HCT116 (cell line): ENCODE results near the gene SH3RF2. TPM values are rescaled to one million over a fixed set of nuclear protein-coding genes. Genes with fewer than 3 reads are reported as not detected.

Experiments used
- ATAC-seq: fragments of 200-7000 bp; cut with Tn5 transposase; 2 replicates; pipeline ENCODE4 v1.9.1; 2020; ENCODE audit warnings: mild to moderate bottlenecking, moderate library complexity
- BruUV-seq: library from RNA; stranded (reverse); fragments of 400-500 nt; replicated peaks from 2 replicates; lab custom pipeline; 2021; lab: Mats Ljungman, UMichigan
- CTCF ChIA-PET: fragments of 300-600 bp; sonication (Branson Sonifier 250); formaldehyde crosslinking; loops from one replicate; lab custom pipeline; 2021; ENCODE audit warnings: antibody characterized with exemption; lab: Charles Lee
- POLR2A ChIA-PET: fragments of 300-600, 350-600 bp; sonication (Branson Sonifier 250); formaldehyde crosslinking; loops from one replicate; lab custom pipeline; 2021; ENCODE audit warnings: antibody characterized with exemption; lab: Charles Lee
- RAD21 ChIA-PET, 2 experiments: fragments of 300-600 bp; sonication (Branson Sonifier 250); formaldehyde crosslinking; loops; one replicate each; lab custom pipeline; 2023; ENCODE audit warnings: low total read pairs in 2 of 2; ENCODE audit not compliant: uncharacterized antibody in 2 of 2, unreplicated experiment in 2 of 2, low non-redundant PET in 1 of 2; lab: Charles Lee
- DNase-seq: peaks from one replicate; pipeline ENCODE4 v3.0.0-alpha.2; 2010; ENCODE audit warnings: low read depth, low spot score
- H2AFZ ChIP-seq: fragments of 200-600 bp; shearing (Covaris generic), sonication (generic); 2 replicates; pipeline ENCODE4 v1.6.1; 2017; ENCODE audit warnings: low read depth, mixed run types, mixed read lengths, antibody characterized with exemption, low read length; ENCODE audit not compliant: poor library complexity, severe bottlenecking
- H3K27ac ChIP-seq: 2 replicates; pipeline ENCODE4 v1.5.1; 2012; ENCODE audit warnings: low read depth, low read length
- H3K27me3 ChIP-seq: fragments of 200-600 bp; sonication (generic); 2 replicates; pipeline ENCODE4 v1.6.1; 2016; ENCODE audit warnings: mixed run types, low read length, mixed read lengths; ENCODE audit not compliant: insufficient read depth
- H3K36me3 ChIP-seq, 2 experiments: fragments of 200-500 bp in 1 of 2; fragments of 200-600 bp in 1 of 2; sonication (Bioruptor generic) in 1 of 2; sonication (generic) in 1 of 2; 2 replicates each; pipeline versions ENCODE4 v1.5.1 to v1.6.1; 2014 to 2016; ENCODE audit warnings: low read length in 2 of 2, inconsistent platforms in 1 of 2, mixed read lengths in 1 of 2, mixed run types in 1 of 2; ENCODE audit not compliant: insufficient read depth in 2 of 2, control insufficient read depth in 1 of 2
- H3K4me1 ChIP-seq, 2 experiments: fragments of 200-600 bp in 1 of 2; sonication (generic) in 1 of 2; 2 replicates each; pipeline versions ENCODE4 v1.5.1 to v1.6.1; 2012 to 2017; ENCODE audit warnings: low read length in 2 of 2, inconsistent platforms in 1 of 2, mild to moderate bottlenecking in 1 of 2, mixed read lengths in 1 of 2, mixed run types in 1 of 2, moderate library complexity in 1 of 2; ENCODE audit not compliant: insufficient read depth in 2 of 2, control insufficient read depth in 1 of 2
- H3K4me2 ChIP-seq: fragments of 200-600 bp; sonication (generic); 2 replicates; pipeline ENCODE4 v1.6.1; 2017; ENCODE audit warnings: mixed run types, low read length, mixed read lengths
- H3K4me3 ChIP-seq, 2 experiments: fragments of 200-600 bp in 1 of 2; sonication (generic) in 1 of 2; replicated peaks in 1 of 2; 2 replicates each; pipeline ENCODE4 v1.5.1; 2011 to 2016; ENCODE audit warnings: low read length in 2 of 2, control low read depth in 1 of 2, low read depth in 1 of 2, mild to moderate bottlenecking in 1 of 2, mixed read lengths in 1 of 2, mixed run types in 1 of 2
- H3K79me2 ChIP-seq: fragments of 200-600 bp; sonication (generic); 2 replicates; pipeline ENCODE4 v1.6.1; 2017; ENCODE audit warnings: mild to moderate bottlenecking, mixed run types, low read length, moderate library complexity, mixed read lengths; ENCODE audit not compliant: insufficient read depth
- H3K9ac ChIP-seq: fragments of 200-600 bp; sonication (generic); 2 replicates; pipeline ENCODE4 v1.6.1; 2016; ENCODE audit warnings: low read length, mixed read lengths
- H3K9me2 ChIP-seq: fragments of 200-600 bp; sonication (generic), shearing (Covaris generic); 2 replicates; pipeline ENCODE4 v1.6.1; 2017; ENCODE audit warnings: mixed run types, mild to moderate bottlenecking, moderate library complexity; ENCODE audit not compliant: insufficient read depth
- H3K9me3 ChIP-seq, 2 experiments: fragments of 200-500 bp in 1 of 2; fragments of 200-600 bp in 1 of 2; sonication (Bioruptor generic) in 1 of 2; sonication (generic) in 1 of 2; 2 replicates each; pipeline ENCODE4 v1.6.1; 2014 to 2017; ENCODE audit warnings: low read length in 2 of 2, mixed read lengths in 2 of 2, inconsistent platforms in 1 of 2, low read depth in 1 of 2, mild to moderate bottlenecking in 1 of 2, mixed run types in 1 of 2, moderate library complexity in 1 of 2; ENCODE audit not compliant: control insufficient read depth in 1 of 2, insufficient read depth in 1 of 2
- H4K20me1 ChIP-seq: fragments of 200-600 bp; sonication (generic), shearing (Covaris generic); 2 replicates; pipeline ENCODE4 v1.6.1; 2017; ENCODE audit warnings: mixed run types, mild to moderate bottlenecking, moderate library complexity; ENCODE audit not compliant: insufficient read depth
- CBX3 ChIP-seq: IDR thresholded peaks from 2 replicates; pipeline ENCODE4 v1.6.1; 2012; ENCODE audit warnings: low read depth
- CEBPB ChIP-seq: IDR thresholded peaks from 2 replicates; pipeline ENCODE4 v1.6.1; 2012; ENCODE audit warnings: low read depth
- EGR1 ChIP-seq: IDR thresholded peaks from 2 replicates; pipeline ENCODE4 v1.6.1; 2012; ENCODE audit warnings: low read depth
- EZH2 ChIP-seq: fragments of 200-600 bp; sonication (generic); IDR thresholded peaks from 2 replicates; pipeline ENCODE4 v1.6.1; 2017; ENCODE audit warnings: antibody characterized with exemption, mixed run types
- EZH2phosphoT487 ChIP-seq: fragments of 200-600 bp; IDR thresholded peaks from 2 replicates; pipeline ENCODE4 v1.6.1; 2018; ENCODE audit warnings: antibody characterized with exemption, borderline replicate concordance
- FOSL1 ChIP-seq: IDR thresholded peaks from 2 replicates; pipeline ENCODE4 v1.6.1; 2012; ENCODE audit warnings: low read depth
- POLR2A ChIP-seq: IDR thresholded peaks from 2 replicates; pipeline ENCODE4 v1.7.0; 2011; ENCODE audit warnings: borderline replicate concordance; ENCODE audit not compliant: insufficient read depth, insufficient read length; ENCODE audit errors: extremely low read depth
- SIN3A ChIP-seq: IDR thresholded peaks from 2 replicates; pipeline ENCODE4 v1.6.1; 2012; ENCODE audit warnings: low read depth
- SP1 ChIP-seq: IDR thresholded peaks from 2 replicates; pipeline ENCODE4 v1.6.1; 2012; ENCODE audit warnings: low read depth
- intact Hi-C: fragments of 100-400 bp; cut with micrococcal nuclease; formaldehyde crosslinking; loops from 2 replicates; pipeline ENCODE4 v1.10.0; 2022
- total RNA-seq: library from RNA; stranded (reverse); gene quantifications from one replicate; pipeline ENCODE4 v1.2.1, GENCODE V29; 2021; ENCODE audit not compliant: unreplicated experiment
- TF ChIP-seq, protein P1 (sequence below), 3 experiments: fragments of 200-600 bp in 1 of 3; sonication (generic) in 1 of 3; IDR thresholded peaks in 2 of 3; conservative IDR thresholded peaks in 1 of 3; 2 replicates each; pipeline ENCODE4 v1.5.1; 2012 to 2017; ENCODE audit warnings: low read depth in 2 of 3, low read length in 2 of 3, antibody characterized with exemption in 1 of 3, borderline replicate concordance in 1 of 3, control low read depth in 1 of 3, mild to moderate bottlenecking in 1 of 3, mixed read lengths in 1 of 3, mixed run types in 1 of 3, moderate library complexity in 1 of 3; ENCODE audit not compliant: insufficient read depth in 1 of 3
- TF ChIP-seq, protein P2 (sequence below): IDR thresholded peaks from 2 replicates; pipeline ENCODE4 v1.6.1; 2011; ENCODE audit warnings: mild to moderate bottlenecking, low read length, moderate library complexity; ENCODE audit not compliant: insufficient replicate concordance; ENCODE audit errors: extremely low read depth
- TF ChIP-seq, protein P3 (sequence below): IDR thresholded peaks from 2 replicates; pipeline ENCODE4 v1.6.1; 2012; ENCODE audit warnings: low read depth

The SH3RF2 gene
- total RNA-seq, 1 experiment from 2014 or later = 14.3 TPM

- H3K27ac ChIP-seq = no peak overlapping the region
- H3K79me2 ChIP-seq = peaks cover 60% of the 10 kb centered on the region
- no peak for TF ChIP-seq POLR2A
- no peaks in the 10 kb centered on the region for H3K36me3 ChIP-seq
- ChIA-PET POLR2A (interaction anchor here (1.0 kb wide), 1 partner anchor 34 kb away, joined by 4 read pairs; no protein-coding TSS in a partner anchor), RAD21 (no interaction called here), CTCF (no interaction called here)
- H4K20me1 ChIP-seq = no peaks in the 10 kb centered on the region
- no peak overlapping the region for H2AFZ ChIP-seq
- DNase-seq (no peak), ATAC-seq (no peak)
- H3K4me3 ChIP-seq = no peak overlapping the region
- intact Hi-C loops = no loop called here
- H3K9me2 ChIP-seq = no peaks in the 10 kb centered on the region
- no peaks in the 10 kb centered on the region for H3K27me3 ChIP-seq
- no TSS peak for BruUV-seq
- H3K9me3 ChIP-seq = no peaks in the 10 kb centered on the region
- peaks cover 60 to 98% of the 10 kb centered on the region in 2 experiments for H3K4me1 ChIP-seq
- H3K4me2 ChIP-seq = peak overlapping the region; percentile 84
- H3K9ac ChIP-seq = no peak overlapping the region
These were observed 4.7 kb downstream of the SH3RF2 start for GRCh38 chr5:145941096-145941447.

- H3K9me3 ChIP-seq = no peaks in the 10 kb centered on the region
- CTCF ChIA-PET = no interaction called here
- H3K27ac ChIP-seq = no peak overlapping the region
- H3K4me1 ChIP-seq = peaks cover 64 to 98% of the 10 kb centered on the region in 2 experiments
- RAD21 ChIA-PET = no interaction called here
- H3K36me3 ChIP-seq = no peaks in the 10 kb centered on the region
- POLR2A ChIA-PET = interaction anchor here (1.0 kb wide), 1 partner anchor 33 kb away, joined by 4 read pairs; no protein-coding TSS in a partner anchor
- H4K20me1 ChIP-seq = no peaks in the 10 kb centered on the region
- no peak overlapping the region for H3K4me3 ChIP-seq
- DNase-seq (peak; percentile 39), ATAC-seq (peak; percentile 19)
- H2AFZ ChIP-seq = no peak overlapping the region
- H3K9me2 ChIP-seq = no peaks in the 10 kb centered on the region
- H3K4me2 ChIP-seq = peak overlapping the region; percentile 84
- H3K27me3 ChIP-seq = no peaks in the 10 kb centered on the region
- intact Hi-C loops = no loop called here
- H3K9ac ChIP-seq = no peak overlapping the region
- peaks cover 60% of the 10 kb centered on the region for H3K79me2 ChIP-seq
- no TSS peak for BruUV-seq
- TF ChIP-seq, protein P1, sequence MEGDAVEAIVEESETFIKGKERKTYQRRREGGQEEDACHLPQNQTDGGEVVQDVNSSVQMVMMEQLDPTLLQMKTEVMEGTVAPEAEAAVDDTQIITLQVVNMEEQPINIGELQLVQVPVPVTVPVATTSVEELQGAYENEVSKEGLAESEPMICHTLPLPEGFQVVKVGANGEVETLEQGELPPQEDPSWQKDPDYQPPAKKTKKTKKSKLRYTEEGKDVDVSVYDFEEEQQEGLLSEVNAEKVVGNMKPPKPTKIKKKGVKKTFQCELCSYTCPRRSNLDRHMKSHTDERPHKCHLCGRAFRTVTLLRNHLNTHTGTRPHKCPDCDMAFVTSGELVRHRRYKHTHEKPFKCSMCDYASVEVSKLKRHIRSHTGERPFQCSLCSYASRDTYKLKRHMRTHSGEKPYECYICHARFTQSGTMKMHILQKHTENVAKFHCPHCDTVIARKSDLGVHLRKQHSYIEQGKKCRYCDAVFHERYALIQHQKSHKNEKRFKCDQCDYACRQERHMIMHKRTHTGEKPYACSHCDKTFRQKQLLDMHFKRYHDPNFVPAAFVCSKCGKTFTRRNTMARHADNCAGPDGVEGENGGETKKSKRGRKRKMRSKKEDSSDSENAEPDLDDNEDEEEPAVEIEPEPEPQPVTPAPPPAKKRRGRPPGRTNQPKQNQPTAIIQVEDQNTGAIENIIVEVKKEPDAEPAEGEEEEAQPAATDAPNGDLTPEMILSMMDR (IDR thresholded peaks at IDR 0.05 in 2 of 3, conservative IDR thresholded peaks at IDR 0.05 in 1 of 3; ENCODE audit: borderline replicate concordance in 1 of 3, insufficient read depth in 1 of 3, low read depth in 2 of 3, low read length in 2 of 3) = no peak
- TF ChIP-seq, protein P2, sequence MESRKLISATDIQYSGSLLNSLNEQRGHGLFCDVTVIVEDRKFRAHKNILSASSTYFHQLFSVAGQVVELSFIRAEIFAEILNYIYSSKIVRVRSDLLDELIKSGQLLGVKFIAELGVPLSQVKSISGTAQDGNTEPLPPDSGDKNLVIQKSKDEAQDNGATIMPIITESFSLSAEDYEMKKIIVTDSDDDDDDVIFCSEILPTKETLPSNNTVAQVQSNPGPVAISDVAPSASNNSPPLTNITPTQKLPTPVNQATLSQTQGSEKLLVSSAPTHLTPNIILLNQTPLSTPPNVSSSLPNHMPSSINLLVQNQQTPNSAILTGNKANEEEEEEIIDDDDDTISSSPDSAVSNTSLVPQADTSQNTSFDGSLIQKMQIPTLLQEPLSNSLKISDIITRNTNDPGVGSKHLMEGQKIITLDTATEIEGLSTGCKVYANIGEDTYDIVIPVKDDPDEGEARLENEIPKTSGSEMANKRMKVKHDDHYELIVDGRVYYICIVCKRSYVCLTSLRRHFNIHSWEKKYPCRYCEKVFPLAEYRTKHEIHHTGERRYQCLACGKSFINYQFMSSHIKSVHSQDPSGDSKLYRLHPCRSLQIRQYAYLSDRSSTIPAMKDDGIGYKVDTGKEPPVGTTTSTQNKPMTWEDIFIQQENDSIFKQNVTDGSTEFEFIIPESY = no peak
- TF ChIP-seq, protein P3, sequence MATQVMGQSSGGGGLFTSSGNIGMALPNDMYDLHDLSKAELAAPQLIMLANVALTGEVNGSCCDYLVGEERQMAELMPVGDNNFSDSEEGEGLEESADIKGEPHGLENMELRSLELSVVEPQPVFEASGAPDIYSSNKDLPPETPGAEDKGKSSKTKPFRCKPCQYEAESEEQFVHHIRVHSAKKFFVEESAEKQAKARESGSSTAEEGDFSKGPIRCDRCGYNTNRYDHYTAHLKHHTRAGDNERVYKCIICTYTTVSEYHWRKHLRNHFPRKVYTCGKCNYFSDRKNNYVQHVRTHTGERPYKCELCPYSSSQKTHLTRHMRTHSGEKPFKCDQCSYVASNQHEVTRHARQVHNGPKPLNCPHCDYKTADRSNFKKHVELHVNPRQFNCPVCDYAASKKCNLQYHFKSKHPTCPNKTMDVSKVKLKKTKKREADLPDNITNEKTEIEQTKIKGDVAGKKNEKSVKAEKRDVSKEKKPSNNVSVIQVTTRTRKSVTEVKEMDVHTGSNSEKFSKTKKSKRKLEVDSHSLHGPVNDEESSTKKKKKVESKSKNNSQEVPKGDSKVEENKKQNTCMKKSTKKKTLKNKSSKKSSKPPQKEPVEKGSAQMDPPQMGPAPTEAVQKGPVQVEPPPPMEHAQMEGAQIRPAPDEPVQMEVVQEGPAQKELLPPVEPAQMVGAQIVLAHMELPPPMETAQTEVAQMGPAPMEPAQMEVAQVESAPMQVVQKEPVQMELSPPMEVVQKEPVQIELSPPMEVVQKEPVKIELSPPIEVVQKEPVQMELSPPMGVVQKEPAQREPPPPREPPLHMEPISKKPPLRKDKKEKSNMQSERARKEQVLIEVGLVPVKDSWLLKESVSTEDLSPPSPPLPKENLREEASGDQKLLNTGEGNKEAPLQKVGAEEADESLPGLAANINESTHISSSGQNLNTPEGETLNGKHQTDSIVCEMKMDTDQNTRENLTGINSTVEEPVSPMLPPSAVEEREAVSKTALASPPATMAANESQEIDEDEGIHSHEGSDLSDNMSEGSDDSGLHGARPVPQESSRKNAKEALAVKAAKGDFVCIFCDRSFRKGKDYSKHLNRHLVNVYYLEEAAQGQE = no peak
- TF ChIP-seq CBX3 (no peak), EZH2 (no peak), EZH2phosphoT487 (no peak), CEBPB (no peak), SIN3A (no peak), EGR1 (no peak), FOSL1 (no peak), SP1 (no peak)
These were observed 5.2 kb downstream of the SH3RF2 start for GRCh38 chr5:145941448-145942130.
